Measurements from ENCODE around the gene XPNPEP3.
"Not testable (repeated sequence)": the region's sequence is repeated elsewhere in the genome, so short reads cannot be mapped to it uniquely, and the experiment has no call there.

Gene XPNPEP3

GRCh38 chr22:40867109-40867508 lies 10.2 kb downstream of the XPNPEP3 start:
- ATAC-seq: no peak

DNA sequence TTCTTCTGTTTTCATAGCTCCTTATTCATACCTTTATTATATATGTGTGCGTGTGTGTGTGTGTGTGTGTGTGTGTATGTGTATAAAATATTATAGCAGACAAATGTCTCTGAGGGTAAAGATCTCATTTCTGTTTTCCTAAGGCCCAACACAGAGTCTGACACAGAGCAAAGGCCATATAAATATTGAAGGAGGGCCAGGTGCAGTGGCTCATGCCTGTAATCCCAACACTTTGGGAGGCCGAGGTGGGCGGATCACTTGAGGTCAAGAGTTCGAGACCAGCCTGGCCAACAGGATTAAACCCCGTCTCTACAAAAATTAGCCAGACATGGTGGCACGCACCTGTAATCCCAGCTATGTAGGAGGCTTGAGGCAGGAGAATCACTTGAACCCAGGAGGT lies 11.4 kb downstream of the XPNPEP3 start:
- ATAC-seq: not testable (repeated sequence)

More at GRCh38 chr22:40867109-40867508, 10.2 kb downstream of the XPNPEP3 start:
- no peak for TF ChIP-seq TSHZ2 (CRISPR knock-in tag; IDR thresholded peaks at IDR 0.05)
- TF ChIP-seq ISL1 (CRISPR knock-in tag; IDR thresholded peaks at IDR 0.05): no peak
- no peak for TF ChIP-seq CREB5 (CRISPR knock-in tag; IDR thresholded peaks at IDR 0.05; ENCODE audit: low read depth)
- TF ChIP-seq ZNF565 (CRISPR knock-in tag; conservative IDR thresholded peaks at IDR 0.05; ENCODE audit: low read depth): no peak
- no peak for TF ChIP-seq TOX (CRISPR knock-in tag; IDR thresholded peaks at IDR 0.05; ENCODE audit: borderline replicate concordance)
- TF ChIP-seq CSDC2 (CRISPR knock-in tag; IDR thresholded peaks at IDR 0.05): no peak
- no peak for TF ChIP-seq BACH2 (CRISPR knock-in tag; IDR thresholded peaks at IDR 0.05; ENCODE audit: borderline replicate concordance)
- TF ChIP-seq ESRRG (CRISPR knock-in tag; IDR thresholded peaks at IDR 0.05): no peak
- no peak for TF ChIP-seq PPARA (CRISPR knock-in tag; IDR thresholded peaks at IDR 0.05; ENCODE audit: borderline replicate concordance)
- TF ChIP-seq OSR1 (CRISPR knock-in tag; IDR thresholded peaks at IDR 0.05): no peak
- TF ChIP-seq ZNF8 (CRISPR knock-in tag; IDR thresholded peaks at IDR 0.05): no peak
- no peak for TF ChIP-seq ZFP3 (CRISPR knock-in tag; IDR thresholded peaks at IDR 0.05)
- TF ChIP-seq TCF4 (CRISPR knock-in tag; IDR thresholded peaks at IDR 0.05; ENCODE audit: borderline replicate concordance): no peak
- no peak for TF ChIP-seq ZNF70 (CRISPR knock-in tag; IDR thresholded peaks at IDR 0.05)
- no peak for TF ChIP-seq ZC3H10 (CRISPR knock-in tag; IDR thresholded peaks at IDR 0.05)
- TF ChIP-seq SNAI2 (CRISPR knock-in tag; IDR thresholded peaks at IDR 0.05): no peak
- no peak for TF ChIP-seq ZFP30 (CRISPR knock-in tag; IDR thresholded peaks at IDR 0.05)

DNA sequence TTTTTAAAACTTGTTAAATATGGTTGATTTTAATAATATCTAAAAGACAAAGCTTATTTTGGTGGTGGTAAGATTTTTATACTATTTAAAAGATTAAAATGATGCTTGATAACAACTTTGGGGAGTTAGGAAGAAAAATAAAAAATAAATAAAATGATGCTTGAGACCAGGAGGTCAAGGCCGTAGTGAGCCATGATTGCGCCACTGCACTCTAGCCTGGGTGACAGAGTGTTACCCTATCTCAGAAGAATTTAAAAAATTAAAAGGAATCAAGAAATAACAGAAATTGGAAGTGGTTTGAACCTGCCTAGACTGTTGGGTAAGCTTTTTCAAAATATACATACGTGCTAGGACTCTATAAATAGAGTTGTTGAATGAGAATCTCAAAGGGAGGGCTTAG lies 17.1 kb downstream of the XPNPEP3 start:
- no peak for ATAC-seq
- no peak for TF ChIP-seq ARNTL (CRISPR knock-in tag; IDR thresholded peaks at IDR 0.05; ENCODE audit: borderline replicate concordance, low read depth)
- TF ChIP-seq SNAI2 (CRISPR knock-in tag; IDR thresholded peaks at IDR 0.05): no peak
- TF ChIP-seq CREB5 (CRISPR knock-in tag; IDR thresholded peaks at IDR 0.05; ENCODE audit: low read depth): no peak
- no peak for TF ChIP-seq ISL1 (CRISPR knock-in tag; IDR thresholded peaks at IDR 0.05)
- TF ChIP-seq GLIS3 (CRISPR knock-in tag; IDR thresholded peaks at IDR 0.05): no peak

DNA sequence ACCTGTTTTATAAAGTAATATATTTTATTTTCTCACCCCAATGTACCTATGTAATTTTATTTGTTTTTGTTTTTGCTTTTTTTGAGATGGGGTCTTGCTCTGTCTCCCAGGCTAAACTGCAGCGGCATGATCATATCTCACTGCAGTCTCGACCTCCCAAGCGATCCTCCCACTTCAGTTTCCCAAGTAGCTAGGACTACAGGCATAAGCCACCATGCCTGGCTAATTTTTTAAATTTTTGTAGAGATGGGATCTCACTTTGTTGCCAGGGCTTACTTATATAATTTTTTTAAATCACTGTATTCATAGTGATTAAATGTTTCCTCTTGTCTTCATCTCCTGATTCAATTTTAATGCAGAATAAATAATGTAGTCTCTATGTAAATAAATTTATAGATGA lies 18.2 kb downstream of the XPNPEP3 start:
- TF ChIP-seq ZC3H10 (CRISPR knock-in tag; IDR thresholded peaks at IDR 0.05) (no peak), SNAI2 (CRISPR knock-in tag; IDR thresholded peaks at IDR 0.05) (no peak), PPARA (CRISPR knock-in tag; IDR thresholded peaks at IDR 0.05; ENCODE audit: borderline replicate concordance) (no peak), CSDC2 (CRISPR knock-in tag; IDR thresholded peaks at IDR 0.05) (no peak), BACH2 (CRISPR knock-in tag; IDR thresholded peaks at IDR 0.05; ENCODE audit: borderline replicate concordance) (no peak), GLIS3 (CRISPR knock-in tag; IDR thresholded peaks at IDR 0.05) (no peak), OSR1 (CRISPR knock-in tag; IDR thresholded peaks at IDR 0.05) (no peak), CREB5 (CRISPR knock-in tag; IDR thresholded peaks at IDR 0.05; ENCODE audit: low read depth) (no peak), TSHZ2 (CRISPR knock-in tag; IDR thresholded peaks at IDR 0.05) (no peak)
- TF ChIP-seq, protein P1, sequence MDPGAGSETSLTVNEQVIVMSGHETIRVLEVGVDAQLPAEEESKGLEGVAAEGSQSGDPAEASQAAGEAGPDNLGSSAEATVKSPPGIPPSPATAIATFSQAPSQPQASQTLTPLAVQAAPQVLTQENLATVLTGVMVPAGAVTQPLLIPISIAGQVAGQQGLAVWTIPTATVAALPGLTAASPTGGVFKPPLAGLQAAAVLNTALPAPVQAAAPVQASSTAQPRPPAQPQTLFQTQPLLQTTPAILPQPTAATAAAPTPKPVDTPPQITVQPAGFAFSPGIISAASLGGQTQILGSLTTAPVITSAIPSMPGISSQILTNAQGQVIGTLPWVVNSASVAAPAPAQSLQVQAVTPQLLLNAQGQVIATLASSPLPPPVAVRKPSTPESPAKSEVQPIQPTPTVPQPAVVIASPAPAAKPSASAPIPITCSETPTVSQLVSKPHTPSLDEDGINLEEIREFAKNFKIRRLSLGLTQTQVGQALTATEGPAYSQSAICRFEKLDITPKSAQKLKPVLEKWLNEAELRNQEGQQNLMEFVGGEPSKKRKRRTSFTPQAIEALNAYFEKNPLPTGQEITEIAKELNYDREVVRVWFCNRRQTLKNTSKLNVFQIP (CRISPR knock-in tag; IDR thresholded peaks at IDR 0.05; ENCODE audit: borderline replicate concordance, low read depth): no peak
- no peak for ATAC-seq
